Panc1 (cell line): ENCODE data around the gene HRH3. TPM values are rescaled to one million over a fixed set of nuclear protein-coding genes. Genes with fewer than 3 reads are reported as not detected.

Experiments
- ATAC-seq: fragments of 200-7000 bp; cut with Tn5 transposase; 2 replicates; pipeline ENCODE4 v1.9.1; 2020; ENCODE audit warnings: mild to moderate bottlenecking, moderate library complexity
- BruUV-seq: library from RNA; stranded (reverse); fragments of 400-500 nt; replicated peaks from 2 replicates; lab custom pipeline; 2021; lab: Mats Ljungman, UMichigan
- CTCF ChIA-PET: fragments of 300-600 bp; sonication (Branson Sonifier 250); formaldehyde crosslinking; loops from one replicate; lab custom pipeline; 2022; ENCODE audit warnings: antibody characterized with exemption; lab: Charles Lee
- POLR2A ChIA-PET: fragments of 300-600 bp; sonication (Branson Sonifier 250); formaldehyde crosslinking; loops from one replicate; lab custom pipeline; 2022; ENCODE audit warnings: antibody characterized with exemption; lab: Charles Lee
- DNase-seq: peaks from one replicate; pipeline ENCODE4 v3.0.0-alpha.2; 2010; ENCODE audit warnings: low read depth, low spot score
- H3K27ac ChIP-seq: 2 replicates; pipeline ENCODE4 v1.5.1; 2011; ENCODE audit warnings: mild to moderate bottlenecking, low read length, inconsistent platforms
- H3K27me3 ChIP-seq: fragments of 200-500 bp; sonication (Bioruptor generic); 2 replicates; pipeline ENCODE4 v1.6.0; 2014; ENCODE audit warnings: low read length, inconsistent platforms; ENCODE audit not compliant: control insufficient read depth, insufficient read depth
- H3K36me3 ChIP-seq: fragments of 200-500 bp; sonication (Bioruptor generic); 2 replicates; pipeline ENCODE4 v1.5.1; 2014; ENCODE audit warnings: inconsistent platforms, mild to moderate bottlenecking, low read length, moderate library complexity; ENCODE audit not compliant: control insufficient read depth, insufficient read depth
- H3K4me1 ChIP-seq: 2 replicates; pipeline ENCODE4 v1.5.1; 2011; ENCODE audit warnings: inconsistent platforms, mild to moderate bottlenecking, low read length, moderate library complexity; ENCODE audit not compliant: control insufficient read depth, insufficient read depth
- H3K4me3 ChIP-seq, 2 experiments: 2 replicates each; pipeline ENCODE4 v1.5.1; 2011 to 2012; ENCODE audit warnings: low read depth in 2 of 2, low read length in 2 of 2, mild to moderate bottlenecking in 2 of 2, inconsistent platforms in 1 of 2, moderate library complexity in 1 of 2
- H3K9me3 ChIP-seq: fragments of 200-500 bp; sonication (Bioruptor generic); 2 replicates; pipeline ENCODE4 v1.5.1; 2014; ENCODE audit warnings: low read depth, mild to moderate bottlenecking, inconsistent platforms, low read length, moderate library complexity; ENCODE audit not compliant: control insufficient read depth, insufficient read depth
- POLR2AphosphoS5 ChIP-seq: IDR thresholded peaks from 2 replicates; pipeline ENCODE4 v1.6.1; 2012; ENCODE audit warnings: mild to moderate bottlenecking, low read depth, low read length, moderate library complexity
- SIN3A ChIP-seq: IDR thresholded peaks from 2 replicates; pipeline ENCODE4 v1.6.1; 2012; ENCODE audit warnings: low read depth, mild to moderate bottlenecking, low read length, moderate library complexity, borderline replicate concordance; ENCODE audit not compliant: insufficient read depth
- TCF7L2 ChIP-seq: IDR thresholded peaks from 2 replicates; pipeline ENCODE4 v1.6.1; 2011; ENCODE audit warnings: mild to moderate bottlenecking, low read depth, low read length, inconsistent platforms
- in situ Hi-C: cut with HindIII; loops from 2 replicates; pipeline ENCODE4 v1.10.0; 2016; ENCODE audit warnings: low sequenced_read_pairs, low pct_unique_long_range_greater_than_20kb
- intact Hi-C: fragments of 100-400 bp; cut with micrococcal nuclease; formaldehyde crosslinking; loops from one replicate; pipeline ENCODE4 v1.10.0; 2022; ENCODE audit not compliant: unreplicated experiment
- total RNA-seq: library from RNA; stranded (reverse); gene quantifications from one replicate; pipeline ENCODE4 v1.2.1, GENCODE V29; 2021; ENCODE audit not compliant: unreplicated experiment
- TF ChIP-seq, protein P1 (sequence below): fragments of 450-650 bp; IDR thresholded peaks from 2 replicates; pipeline ENCODE4 v1.5.1; 2017; ENCODE audit warnings: mild to moderate bottlenecking
- TF ChIP-seq, protein P2 (sequence below), 2 experiments: IDR thresholded peaks; 2 replicates each; pipeline ENCODE4 v1.6.1; 2011 to 2012; ENCODE audit warnings: low read depth in 2 of 2, control low read depth in 1 of 2, low read length in 1 of 2, mild to moderate bottlenecking in 1 of 2, moderate library complexity in 1 of 2; ENCODE audit not compliant: insufficient read depth in 1 of 2

HRH3 gene
- total RNA-seq, 1 experiment from 2014 or later, result 0.10 TPM

DNA sequence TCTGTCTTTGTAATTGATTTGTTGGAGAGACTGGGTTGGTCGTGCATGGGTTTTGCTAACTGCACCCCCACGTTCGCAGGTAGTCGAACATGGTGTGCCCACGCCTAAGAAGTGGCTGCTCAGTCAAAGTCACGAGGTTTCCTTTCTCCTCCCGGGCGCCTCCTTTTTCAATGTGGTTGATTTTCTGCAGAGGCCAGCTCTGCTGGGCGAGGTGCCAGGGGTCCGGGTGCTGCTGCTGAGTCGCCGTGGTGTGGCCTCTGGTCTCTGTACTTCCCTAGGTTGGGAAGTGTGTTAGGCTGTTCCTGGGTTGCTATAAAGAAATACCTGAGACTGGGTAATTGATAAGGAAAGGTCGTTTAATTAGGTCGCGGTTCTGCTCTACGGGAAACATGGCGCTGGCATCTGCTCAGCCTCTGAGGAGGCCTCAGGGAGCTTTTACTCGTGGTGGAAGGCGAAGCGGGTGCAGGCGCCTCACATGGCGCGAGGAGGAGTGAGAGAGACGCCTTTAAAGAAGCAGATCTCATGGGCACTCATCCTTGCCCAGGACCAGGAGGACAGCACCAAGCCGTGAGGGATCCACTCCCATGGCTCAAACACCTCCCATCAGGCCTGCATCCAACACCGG, 32.4 kb upstream of the HRH3 start:
- Histone ChIP-seq H3K4me3 (no peak overlapping the region), H3K9me3 (no peaks in the 10 kb centered on the region), H3K27me3 (no peaks in the 10 kb centered on the region), H3K4me1 (no peaks in the 10 kb centered on the region; the same call in 1 of the 2 replicates), H3K27ac (no peak overlapping the region), H3K36me3 (no peaks in the 10 kb centered on the region)
- BruUV-seq, result no TSS peak
- ATAC-seq (no peak), DNase-seq (no peak)
- CTCF ChIA-PET, result no interaction called here
- in situ Hi-C loops (no loop called here), intact Hi-C loops (no loop called here)
- TF ChIP-seq POLR2AphosphoS5, result no peak
- TF ChIP-seq, protein P1, sequence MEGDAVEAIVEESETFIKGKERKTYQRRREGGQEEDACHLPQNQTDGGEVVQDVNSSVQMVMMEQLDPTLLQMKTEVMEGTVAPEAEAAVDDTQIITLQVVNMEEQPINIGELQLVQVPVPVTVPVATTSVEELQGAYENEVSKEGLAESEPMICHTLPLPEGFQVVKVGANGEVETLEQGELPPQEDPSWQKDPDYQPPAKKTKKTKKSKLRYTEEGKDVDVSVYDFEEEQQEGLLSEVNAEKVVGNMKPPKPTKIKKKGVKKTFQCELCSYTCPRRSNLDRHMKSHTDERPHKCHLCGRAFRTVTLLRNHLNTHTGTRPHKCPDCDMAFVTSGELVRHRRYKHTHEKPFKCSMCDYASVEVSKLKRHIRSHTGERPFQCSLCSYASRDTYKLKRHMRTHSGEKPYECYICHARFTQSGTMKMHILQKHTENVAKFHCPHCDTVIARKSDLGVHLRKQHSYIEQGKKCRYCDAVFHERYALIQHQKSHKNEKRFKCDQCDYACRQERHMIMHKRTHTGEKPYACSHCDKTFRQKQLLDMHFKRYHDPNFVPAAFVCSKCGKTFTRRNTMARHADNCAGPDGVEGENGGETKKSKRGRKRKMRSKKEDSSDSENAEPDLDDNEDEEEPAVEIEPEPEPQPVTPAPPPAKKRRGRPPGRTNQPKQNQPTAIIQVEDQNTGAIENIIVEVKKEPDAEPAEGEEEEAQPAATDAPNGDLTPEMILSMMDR, result no peak
- no peak for TF ChIP-seq TCF7L2
- TF ChIP-seq, protein P2, sequence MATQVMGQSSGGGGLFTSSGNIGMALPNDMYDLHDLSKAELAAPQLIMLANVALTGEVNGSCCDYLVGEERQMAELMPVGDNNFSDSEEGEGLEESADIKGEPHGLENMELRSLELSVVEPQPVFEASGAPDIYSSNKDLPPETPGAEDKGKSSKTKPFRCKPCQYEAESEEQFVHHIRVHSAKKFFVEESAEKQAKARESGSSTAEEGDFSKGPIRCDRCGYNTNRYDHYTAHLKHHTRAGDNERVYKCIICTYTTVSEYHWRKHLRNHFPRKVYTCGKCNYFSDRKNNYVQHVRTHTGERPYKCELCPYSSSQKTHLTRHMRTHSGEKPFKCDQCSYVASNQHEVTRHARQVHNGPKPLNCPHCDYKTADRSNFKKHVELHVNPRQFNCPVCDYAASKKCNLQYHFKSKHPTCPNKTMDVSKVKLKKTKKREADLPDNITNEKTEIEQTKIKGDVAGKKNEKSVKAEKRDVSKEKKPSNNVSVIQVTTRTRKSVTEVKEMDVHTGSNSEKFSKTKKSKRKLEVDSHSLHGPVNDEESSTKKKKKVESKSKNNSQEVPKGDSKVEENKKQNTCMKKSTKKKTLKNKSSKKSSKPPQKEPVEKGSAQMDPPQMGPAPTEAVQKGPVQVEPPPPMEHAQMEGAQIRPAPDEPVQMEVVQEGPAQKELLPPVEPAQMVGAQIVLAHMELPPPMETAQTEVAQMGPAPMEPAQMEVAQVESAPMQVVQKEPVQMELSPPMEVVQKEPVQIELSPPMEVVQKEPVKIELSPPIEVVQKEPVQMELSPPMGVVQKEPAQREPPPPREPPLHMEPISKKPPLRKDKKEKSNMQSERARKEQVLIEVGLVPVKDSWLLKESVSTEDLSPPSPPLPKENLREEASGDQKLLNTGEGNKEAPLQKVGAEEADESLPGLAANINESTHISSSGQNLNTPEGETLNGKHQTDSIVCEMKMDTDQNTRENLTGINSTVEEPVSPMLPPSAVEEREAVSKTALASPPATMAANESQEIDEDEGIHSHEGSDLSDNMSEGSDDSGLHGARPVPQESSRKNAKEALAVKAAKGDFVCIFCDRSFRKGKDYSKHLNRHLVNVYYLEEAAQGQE (IDR thresholded peaks at IDR 0.05; ENCODE audit: insufficient read depth in 1 of 2, low read depth in 2 of 2, low read length in 1 of 2), result no peak
- no peak for TF ChIP-seq SIN3A
- POLR2A ChIA-PET, result no interaction called here

DNA sequence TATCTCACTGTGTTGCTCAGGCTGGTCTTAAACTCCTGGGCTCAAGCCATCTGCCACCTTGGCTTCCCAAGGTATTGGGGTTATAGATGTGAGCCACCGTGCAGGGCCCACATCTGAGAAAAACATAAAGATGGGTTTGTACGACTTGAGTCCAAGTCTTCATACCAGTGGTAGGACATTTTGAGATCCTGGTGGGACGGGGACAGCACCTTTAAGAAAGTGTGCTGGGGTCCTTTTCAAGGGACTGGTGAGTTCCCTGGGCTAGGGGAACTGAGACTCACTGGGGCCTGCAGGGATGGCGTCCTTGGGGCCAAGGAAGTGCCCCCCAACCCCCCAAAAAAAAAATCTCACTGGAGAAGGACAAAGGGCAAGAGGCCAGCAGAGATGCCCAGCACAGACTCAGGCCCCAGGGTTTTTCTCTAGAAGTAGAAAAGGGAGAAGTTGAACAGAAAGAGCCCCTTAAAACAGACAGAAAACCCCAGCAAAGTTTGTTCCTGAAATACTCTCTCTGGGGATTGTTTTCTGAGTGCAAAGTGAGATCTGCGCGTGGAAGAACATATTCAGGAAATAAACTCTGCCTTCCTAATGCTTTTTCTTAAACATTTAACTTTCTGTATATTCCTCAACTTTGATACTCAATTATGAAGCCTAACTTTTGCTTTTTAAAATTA, 28.9 kb upstream of the HRH3 start:
- in situ Hi-C loops, result no loop called here
- BruUV-seq, result no TSS peak
- no peaks in the 10 kb centered on the region; the same call in 1 of the 2 replicates for H3K4me1 ChIP-seq
- ChIA-PET POLR2A (no interaction called here), CTCF (no interaction called here)
- TF ChIP-seq, protein P2 (IDR thresholded peaks at IDR 0.05; ENCODE audit: insufficient read depth in 1 of 2, low read depth in 2 of 2, low read length in 1 of 2), result no peak
- no peaks in the 10 kb centered on the region for H3K36me3 ChIP-seq
- DNase-seq, result no peak
- no peaks in the 10 kb centered on the region for H3K27me3 ChIP-seq
- H3K4me3 ChIP-seq, result no peak overlapping the region
- H3K9me3 ChIP-seq, result no peaks in the 10 kb centered on the region
- H3K27ac ChIP-seq, result no peak overlapping the region
- ATAC-seq, result no peak
- intact Hi-C loops, result no loop called here
